Glutamatergic neuron (in vitro differentiated cells): ENCODE results near the gene UGT2A3. TPM values are rescaled to one million over a fixed set of nuclear protein-coding genes. Genes with fewer than 3 reads are reported as not detected.
"Not testable (repeated sequence)": the region's sequence is repeated elsewhere in the genome, so short reads cannot be mapped to it uniquely, and the experiment has no call there.

Source experiments
- DNase-seq: peaks from one replicate; pipeline ENCODE4 v3.0.0; 2022
- H3K27ac Mint-ChIP-seq: one replicate; pipeline ENCODE4 v1.8.0; 2020; ENCODE audit warnings: mild to moderate bottlenecking, mixed read lengths, inconsistent platforms; ENCODE audit not compliant: unreplicated experiment
- H3K27me3 Mint-ChIP-seq: one replicate; pipeline ENCODE4 v1.8.0; 2020; ENCODE audit warnings: mild to moderate bottlenecking, moderate library complexity, mixed read lengths, inconsistent platforms; ENCODE audit not compliant: unreplicated experiment
- H3K36me3 Mint-ChIP-seq: one replicate; pipeline ENCODE4 v1.8.0; 2020; ENCODE audit warnings: mild to moderate bottlenecking, mixed read lengths, inconsistent platforms; ENCODE audit not compliant: unreplicated experiment
- H3K4me1 Mint-ChIP-seq: one replicate; pipeline ENCODE4 v1.8.0; 2020; ENCODE audit warnings: mild to moderate bottlenecking, low read depth, mixed read lengths, inconsistent platforms; ENCODE audit not compliant: unreplicated experiment
- H3K4me3 Mint-ChIP-seq: one replicate; pipeline ENCODE4 v1.8.0; 2020; ENCODE audit warnings: mild to moderate bottlenecking, mixed read lengths, inconsistent platforms; ENCODE audit not compliant: unreplicated experiment
- H3K9me3 Mint-ChIP-seq: one replicate; pipeline ENCODE4 v1.8.0; 2020; ENCODE audit warnings: mild to moderate bottlenecking, moderate library complexity, mixed read lengths, inconsistent platforms; ENCODE audit not compliant: unreplicated experiment
- total RNA-seq: library from RNA; stranded (reverse); fragmentation: NEBNext Ultra II Directional; extraction: Animal tissue kit (Norgen Biotek cat#: 25700); gene quantifications from one replicate; pipeline ENCODE4 v1.2.1, GENCODE V29; 2021; ENCODE audit not compliant: unreplicated experiment
- TF ChIP-seq, protein P1 (sequence below): fragments of 200-600 bp; sonication (generic); IDR thresholded peaks from one replicate; pipeline ENCODE4 v1.5.0; 2021; ENCODE audit not compliant: partially characterized antibody, unreplicated experiment

Gene UGT2A3
- total RNA-seq, 1 donor from 2014 or later: not detected

DNA sequence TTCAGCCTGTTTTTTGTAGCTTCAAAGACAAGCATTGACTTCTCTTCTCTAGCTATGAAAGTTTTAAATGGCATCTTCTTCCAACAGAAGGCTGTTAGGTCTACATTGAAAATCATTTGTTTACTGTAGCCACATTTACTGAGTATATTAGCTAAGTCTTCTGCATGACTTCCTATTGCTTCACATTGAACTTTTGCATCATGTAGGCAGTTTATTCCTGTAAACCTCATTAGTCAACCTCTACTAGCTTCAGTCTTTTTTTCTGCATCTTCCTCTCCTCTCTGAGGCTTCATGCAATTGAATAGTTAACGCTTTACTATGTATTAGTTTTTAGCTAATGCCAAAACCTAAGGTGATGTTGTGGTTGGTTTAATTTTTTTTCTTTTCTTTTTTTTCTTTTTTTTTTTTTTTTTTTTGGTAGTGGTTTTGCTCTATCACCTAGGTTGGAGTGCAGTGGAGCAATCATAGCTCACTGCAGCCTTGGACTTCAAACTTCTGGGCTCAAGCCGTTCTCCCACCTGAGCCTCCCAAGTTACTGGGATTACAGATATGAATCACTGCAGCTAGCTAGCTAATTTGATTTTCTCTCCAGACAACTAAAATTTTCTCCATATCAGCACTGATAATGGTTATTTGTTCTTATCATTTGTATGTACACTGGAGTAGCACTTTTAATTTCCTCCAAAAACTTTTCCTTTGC, 3.4 kb downstream of the UGT2A3 start:
- TF ChIP-seq, protein P1, sequence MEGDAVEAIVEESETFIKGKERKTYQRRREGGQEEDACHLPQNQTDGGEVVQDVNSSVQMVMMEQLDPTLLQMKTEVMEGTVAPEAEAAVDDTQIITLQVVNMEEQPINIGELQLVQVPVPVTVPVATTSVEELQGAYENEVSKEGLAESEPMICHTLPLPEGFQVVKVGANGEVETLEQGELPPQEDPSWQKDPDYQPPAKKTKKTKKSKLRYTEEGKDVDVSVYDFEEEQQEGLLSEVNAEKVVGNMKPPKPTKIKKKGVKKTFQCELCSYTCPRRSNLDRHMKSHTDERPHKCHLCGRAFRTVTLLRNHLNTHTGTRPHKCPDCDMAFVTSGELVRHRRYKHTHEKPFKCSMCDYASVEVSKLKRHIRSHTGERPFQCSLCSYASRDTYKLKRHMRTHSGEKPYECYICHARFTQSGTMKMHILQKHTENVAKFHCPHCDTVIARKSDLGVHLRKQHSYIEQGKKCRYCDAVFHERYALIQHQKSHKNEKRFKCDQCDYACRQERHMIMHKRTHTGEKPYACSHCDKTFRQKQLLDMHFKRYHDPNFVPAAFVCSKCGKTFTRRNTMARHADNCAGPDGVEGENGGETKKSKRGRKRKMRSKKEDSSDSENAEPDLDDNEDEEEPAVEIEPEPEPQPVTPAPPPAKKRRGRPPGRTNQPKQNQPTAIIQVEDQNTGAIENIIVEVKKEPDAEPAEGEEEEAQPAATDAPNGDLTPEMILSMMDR: no peak
- H3K27ac Mint-ChIP-seq: no peak overlapping the region
- no peak overlapping the region for H3K4me3 Mint-ChIP-seq
- peaks cover 5% of the 10 kb centered on the region for H3K4me1 Mint-ChIP-seq
- H3K27me3 Mint-ChIP-seq: peaks cover 1% of the 10 kb centered on the region
- no peak for DNase-seq
- H3K9me3 Mint-ChIP-seq: no peaks in the 10 kb centered on the region
- H3K36me3 Mint-ChIP-seq: no peaks in the 10 kb centered on the region

DNA sequence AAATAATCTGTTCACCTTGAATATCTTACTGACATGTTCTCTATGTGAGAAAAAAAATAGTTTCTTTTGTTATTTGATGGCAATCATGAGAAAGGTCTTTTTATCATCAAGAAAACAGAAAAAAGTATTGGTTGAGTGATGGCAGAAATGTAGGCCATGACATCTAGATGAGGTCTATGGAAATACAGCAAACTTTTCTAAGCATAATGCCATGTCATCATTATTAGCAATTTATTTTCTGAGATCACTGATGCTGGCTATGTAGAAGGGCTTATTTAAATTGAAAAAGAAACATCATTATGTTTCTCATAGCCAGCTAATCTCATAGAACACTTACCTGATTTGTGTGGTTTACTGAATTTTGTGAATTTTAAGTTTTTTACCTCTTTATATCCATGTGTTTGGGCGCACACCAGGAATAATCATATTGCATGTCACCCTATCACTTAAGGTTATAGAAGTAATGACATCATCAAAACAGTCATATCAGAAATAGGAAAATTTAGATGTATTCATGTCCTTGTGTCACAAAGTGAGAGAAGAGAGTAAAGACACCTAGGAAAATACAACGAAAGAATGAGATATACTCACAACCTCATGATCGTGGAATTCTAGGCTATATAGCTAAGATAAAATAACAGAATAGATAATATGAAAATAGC, 22.4 kb downstream of the UGT2A3 start:
- Mint-ChIP-seq H3K4me3 (no peak overlapping the region), H3K4me1 (peaks cover 2% of the 10 kb centered on the region), H3K9me3 (peaks cover 1% of the 10 kb centered on the region), H3K27ac (no peak overlapping the region), H3K36me3 (no peaks in the 10 kb centered on the region), H3K27me3 (no peaks in the 10 kb centered on the region)
- TF ChIP-seq, protein P1: no peak
- DNase-seq: no peak

DNA sequence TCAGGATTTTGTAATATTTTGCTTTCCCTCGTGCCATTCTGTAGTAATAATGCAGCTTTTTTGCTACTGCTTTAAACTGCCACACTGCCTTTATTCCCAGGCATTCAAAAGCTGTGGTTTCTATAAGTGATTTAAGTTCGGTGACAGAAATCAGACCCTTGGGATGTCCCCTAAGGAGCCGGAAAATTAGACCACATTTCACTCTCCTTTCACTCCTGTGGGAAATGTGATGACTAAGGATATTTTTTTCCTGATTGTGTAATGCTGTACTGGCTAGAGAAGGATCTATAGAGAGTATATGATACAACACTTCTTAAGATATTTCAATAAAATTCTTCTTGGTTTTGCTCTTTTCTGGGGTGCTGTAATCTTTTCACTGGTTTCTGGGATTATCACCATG, 24.4 kb downstream of the UGT2A3 start:
- Mint-ChIP-seq H3K9me3 (peaks cover 1% of the 10 kb centered on the region), H3K27me3 (no peaks in the 10 kb centered on the region), H3K4me1 (peaks cover 2% of the 10 kb centered on the region), H3K27ac (no peak overlapping the region), H3K4me3 (no peak overlapping the region), H3K36me3 (no peaks in the 10 kb centered on the region)
- TF ChIP-seq, protein P1: no peak
- DNase-seq: no peak

DNA sequence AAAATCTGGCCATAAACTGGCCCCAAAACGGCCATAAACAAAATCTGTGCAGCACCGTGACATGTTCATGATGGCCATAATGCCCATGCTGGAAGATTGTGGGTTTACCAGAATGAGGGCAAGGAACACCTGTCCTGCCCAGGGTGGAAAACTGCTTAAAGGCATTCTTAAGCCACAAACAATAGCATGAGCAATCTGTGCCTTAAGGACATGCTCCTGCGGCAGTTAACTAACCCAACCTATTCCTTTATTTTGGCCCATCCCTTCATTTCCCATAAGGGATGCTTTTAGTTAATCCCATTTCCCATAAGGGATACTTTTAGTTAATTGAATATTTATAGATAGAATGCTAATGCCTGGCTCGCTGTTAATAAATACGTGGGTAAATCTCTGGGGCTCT, 29.4 kb downstream of the UGT2A3 start:
- not testable (repeated sequence) for H3K27ac Mint-ChIP-seq, H3K36me3 Mint-ChIP-seq, H3K4me3 Mint-ChIP-seq, DNase-seq, H3K27me3 Mint-ChIP-seq, H3K9me3 Mint-ChIP-seq, H3K4me1 Mint-ChIP-seq

DNA sequence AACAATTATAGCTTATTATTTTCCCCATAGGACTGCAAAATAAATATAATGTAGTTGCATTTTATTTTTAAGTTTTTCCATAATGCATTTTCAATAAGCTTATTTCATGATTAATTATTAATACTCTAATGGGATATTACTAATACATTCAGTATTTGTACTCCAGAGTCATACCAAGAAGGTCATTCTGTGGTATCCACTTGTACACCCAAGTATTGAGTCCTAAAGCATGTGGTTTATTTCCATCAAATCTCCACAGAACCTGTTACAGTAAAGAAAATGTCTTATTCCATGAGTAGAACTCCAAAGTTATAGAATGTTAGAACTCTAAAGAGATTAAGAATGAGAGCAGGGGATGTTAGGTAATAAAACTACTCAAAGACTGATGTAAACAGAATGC, 30.6 kb downstream of the UGT2A3 start:
- TF ChIP-seq, protein P1: no peak
- Mint-ChIP-seq H3K4me3 (no peak overlapping the region), H3K27ac (no peak overlapping the region), H3K36me3 (no peaks in the 10 kb centered on the region), H3K27me3 (no peaks in the 10 kb centered on the region), H3K9me3 (no peaks in the 10 kb centered on the region), H3K4me1 (no peaks in the 10 kb centered on the region)
- DNase-seq: no peak
